Measurements from ENCODE around the gene SV2A.
"Not testable (repeated sequence)": the region's sequence is repeated elsewhere in the genome, so short reads cannot be mapped to it uniquely, and the experiment has no call there.

Gene SV2A, protein sequence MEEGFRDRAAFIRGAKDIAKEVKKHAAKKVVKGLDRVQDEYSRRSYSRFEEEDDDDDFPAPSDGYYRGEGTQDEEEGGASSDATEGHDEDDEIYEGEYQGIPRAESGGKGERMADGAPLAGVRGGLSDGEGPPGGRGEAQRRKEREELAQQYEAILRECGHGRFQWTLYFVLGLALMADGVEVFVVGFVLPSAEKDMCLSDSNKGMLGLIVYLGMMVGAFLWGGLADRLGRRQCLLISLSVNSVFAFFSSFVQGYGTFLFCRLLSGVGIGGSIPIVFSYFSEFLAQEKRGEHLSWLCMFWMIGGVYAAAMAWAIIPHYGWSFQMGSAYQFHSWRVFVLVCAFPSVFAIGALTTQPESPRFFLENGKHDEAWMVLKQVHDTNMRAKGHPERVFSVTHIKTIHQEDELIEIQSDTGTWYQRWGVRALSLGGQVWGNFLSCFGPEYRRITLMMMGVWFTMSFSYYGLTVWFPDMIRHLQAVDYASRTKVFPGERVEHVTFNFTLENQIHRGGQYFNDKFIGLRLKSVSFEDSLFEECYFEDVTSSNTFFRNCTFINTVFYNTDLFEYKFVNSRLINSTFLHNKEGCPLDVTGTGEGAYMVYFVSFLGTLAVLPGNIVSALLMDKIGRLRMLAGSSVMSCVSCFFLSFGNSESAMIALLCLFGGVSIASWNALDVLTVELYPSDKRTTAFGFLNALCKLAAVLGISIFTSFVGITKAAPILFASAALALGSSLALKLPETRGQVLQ

DNA sequence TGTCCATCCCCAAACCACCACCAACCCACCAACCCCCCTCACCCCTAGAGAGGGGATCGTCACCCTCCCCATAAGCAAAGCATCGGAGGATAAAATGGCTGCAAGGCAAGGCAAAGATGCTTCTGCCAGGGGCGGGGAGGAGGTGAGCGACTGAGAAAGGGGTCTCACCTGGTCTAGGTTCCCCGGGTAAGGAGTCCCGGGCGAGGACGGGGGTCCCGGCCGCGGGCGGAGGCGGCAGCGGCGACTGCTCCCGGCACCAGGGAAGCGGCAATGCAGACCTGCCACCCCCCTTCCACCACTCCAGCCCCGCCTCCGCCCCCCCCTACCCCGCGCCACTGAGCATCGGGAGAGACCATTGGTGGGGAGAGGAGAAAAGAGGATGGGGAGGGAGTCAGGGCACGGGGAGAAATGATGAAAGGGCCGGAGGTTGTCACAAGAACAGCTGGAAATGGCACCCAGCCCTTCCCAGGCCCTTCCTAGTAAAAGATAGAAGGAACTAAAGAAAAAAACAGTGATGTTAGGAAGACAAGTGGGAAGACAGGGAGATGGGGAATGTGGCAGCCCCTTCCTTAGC lies at the start of gene SV2A:
Gene SV2A (minus strand): TSS at position 274 of the 574 bp plus-strand sequence. CDS start 4,004 bp downstream, outside the sequence.
- no peaks in the 10 kb centered on the region for H3K9me3 ChIP-seq (ENCODE audit: low read length)
- H3K4me1 ChIP-seq (ENCODE audit: insufficient read depth, low read length): peaks cover 19% of the 10 kb centered on the region
- H2AFZ ChIP-seq (ENCODE audit: low read depth, low read length): peak within 1 kb of the TSS; percentile 68
- H3K4me3 ChIP-seq (ENCODE audit: low read length): peak within 1 kb of the TSS; percentile 64
- H3K36me3 ChIP-seq (ENCODE audit: insufficient read depth, low read length): peaks cover 13% of the 10 kb centered on the region
- no peaks in the 10 kb centered on the region for H3K27me3 ChIP-seq (ENCODE audit: insufficient read depth, low read length)

DNA sequence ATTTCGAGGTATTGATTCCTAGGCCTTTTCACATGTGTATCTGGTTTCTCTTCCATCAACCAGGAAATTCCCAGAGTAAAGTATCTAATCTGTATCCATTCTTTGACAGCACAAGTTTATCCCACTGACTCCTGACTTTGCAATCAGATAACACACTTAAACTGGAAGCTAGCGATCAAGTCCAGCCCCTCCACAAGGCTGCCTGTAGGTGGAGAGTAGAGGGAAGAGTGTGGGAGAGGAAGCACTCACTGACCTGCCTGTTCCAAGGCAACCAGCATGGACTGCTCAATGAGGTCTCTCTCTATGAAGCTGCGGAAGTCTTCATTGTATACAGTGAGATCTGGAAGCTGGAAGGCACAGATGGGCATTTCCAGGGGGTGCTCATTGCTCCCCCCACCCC lies 49.4 kb upstream of the SV2A start:
- peaks cover 57% of the 10 kb centered on the region for H3K36me3 ChIP-seq (ENCODE audit: insufficient read depth, low read length)
- H3K9me3 ChIP-seq (ENCODE audit: low read length): no peaks in the 10 kb centered on the region
- no peak overlapping the region for H3K4me3 ChIP-seq (ENCODE audit: low read length)
- no peaks in the 10 kb centered on the region for H3K4me1 ChIP-seq (ENCODE audit: insufficient read depth, low read length)
- H3K27me3 ChIP-seq (ENCODE audit: insufficient read depth, low read length): no peaks in the 10 kb centered on the region
- no peak overlapping the region for H2AFZ ChIP-seq (ENCODE audit: low read depth, low read length)

DNA sequence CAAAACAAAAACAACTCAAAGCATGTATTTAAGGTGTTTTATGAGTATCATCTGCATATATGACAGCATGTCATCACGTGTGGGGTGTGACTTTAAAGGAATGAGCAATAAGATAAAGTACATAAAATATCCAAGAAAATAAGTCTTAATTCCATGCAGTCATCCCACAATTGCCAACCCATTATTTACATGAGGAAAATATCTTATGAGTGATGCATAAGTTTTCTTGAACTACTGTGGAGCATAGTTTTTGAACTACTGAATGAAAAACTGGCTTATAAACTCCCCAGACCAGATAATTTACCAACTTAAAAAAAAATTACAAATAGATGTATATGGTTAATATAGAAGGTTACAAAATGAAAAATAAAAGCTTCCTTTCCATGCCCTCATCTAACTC lies 48.8 kb upstream of the SV2A start:
- Histone ChIP-seq H3K27me3 (ENCODE audit: insufficient read depth, low read length) (no peaks in the 10 kb centered on the region), H3K9me3 (ENCODE audit: low read length) (no peaks in the 10 kb centered on the region), H3K4me1 (ENCODE audit: insufficient read depth, low read length) (no peaks in the 10 kb centered on the region), H3K4me3 (ENCODE audit: low read length) (no peak overlapping the region), H2AFZ (ENCODE audit: low read depth, low read length) (no peak overlapping the region), H3K36me3 (ENCODE audit: insufficient read depth, low read length) (peaks cover 54% of the 10 kb centered on the region)

DNA sequence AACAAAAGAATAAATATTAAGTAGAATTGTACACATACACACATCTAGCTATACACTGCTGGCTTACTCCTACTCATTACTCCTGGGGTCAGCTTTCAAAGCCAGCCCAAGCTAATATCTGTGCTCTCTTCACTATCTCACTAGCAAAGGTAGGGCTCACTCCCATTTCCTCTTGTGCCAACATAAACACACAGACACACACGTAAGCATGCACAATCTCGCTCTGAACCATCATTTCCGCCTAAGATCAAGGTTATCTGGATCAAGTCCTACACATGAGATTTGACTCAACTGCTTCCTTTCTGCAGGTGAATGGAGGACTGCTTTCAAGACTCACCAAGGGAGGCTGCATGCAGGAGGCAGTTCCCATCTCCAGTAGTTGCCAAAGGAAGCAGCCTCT lies 47.8 kb upstream of the SV2A start:
- H3K9me3 ChIP-seq (ENCODE audit: low read length): no peaks in the 10 kb centered on the region
- no peak overlapping the region for H2AFZ ChIP-seq (ENCODE audit: low read depth, low read length)
- H3K36me3 ChIP-seq (ENCODE audit: insufficient read depth, low read length): peaks cover 51% of the 10 kb centered on the region
- H3K4me1 ChIP-seq (ENCODE audit: insufficient read depth, low read length): no peaks in the 10 kb centered on the region
- H3K4me3 ChIP-seq (ENCODE audit: low read length): no peak overlapping the region
- no peaks in the 10 kb centered on the region for H3K27me3 ChIP-seq (ENCODE audit: insufficient read depth, low read length)

DNA sequence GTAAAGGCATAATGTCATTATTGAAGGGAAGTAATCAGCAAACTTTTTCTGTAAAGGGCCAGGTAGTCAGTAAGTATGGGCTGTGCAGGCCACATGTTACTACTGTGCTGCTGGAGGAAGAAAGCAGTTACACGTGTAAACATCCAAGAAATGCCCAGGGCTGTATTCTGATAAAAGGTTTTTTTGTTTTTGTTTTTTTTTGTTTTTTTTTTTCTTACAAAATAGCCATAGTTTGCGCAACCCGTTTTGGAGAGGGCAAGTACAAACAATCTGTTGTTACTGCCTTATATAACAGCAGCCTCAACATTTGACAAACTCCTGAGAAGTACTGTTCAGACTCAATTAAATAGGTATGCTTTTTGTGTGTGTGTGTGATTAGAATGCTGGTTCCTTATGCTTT lies 45.7 kb upstream of the SV2A start:
- Histone ChIP-seq H3K36me3 (ENCODE audit: insufficient read depth, low read length) (peaks cover 55% of the 10 kb centered on the region), H3K4me3 (ENCODE audit: low read length) (no peak overlapping the region), H3K27me3 (ENCODE audit: insufficient read depth, low read length) (no peaks in the 10 kb centered on the region), H3K4me1 (ENCODE audit: insufficient read depth, low read length) (no peaks in the 10 kb centered on the region), H2AFZ (ENCODE audit: low read depth, low read length) (no peak overlapping the region), H3K9me3 (ENCODE audit: low read length) (peaks cover 7% of the 10 kb centered on the region)

DNA sequence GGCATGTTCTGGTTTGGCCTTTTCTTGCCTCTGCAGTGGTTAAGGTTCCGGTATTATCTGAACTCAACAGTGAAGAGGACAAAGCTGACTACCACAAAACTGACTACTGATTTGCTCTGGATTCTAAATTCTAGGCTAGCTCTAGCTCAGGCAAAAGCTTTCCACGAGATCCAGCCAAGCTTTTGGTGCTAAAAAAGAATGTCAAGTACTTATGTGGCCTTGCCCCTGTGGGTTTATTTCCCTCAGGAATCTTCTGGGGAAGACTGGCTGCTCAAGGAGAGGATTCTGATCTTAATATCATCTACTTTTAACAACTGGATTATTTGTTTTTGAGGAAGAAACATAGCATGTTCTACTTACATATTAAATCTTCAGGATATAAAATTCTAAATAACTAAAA lies 45.1 kb upstream of the SV2A start:
- Histone ChIP-seq H2AFZ (ENCODE audit: low read depth, low read length) (no peak overlapping the region), H3K9me3 (ENCODE audit: low read length) (peaks cover 11% of the 10 kb centered on the region), H3K4me1 (ENCODE audit: insufficient read depth, low read length) (no peaks in the 10 kb centered on the region), H3K27me3 (ENCODE audit: insufficient read depth, low read length) (no peaks in the 10 kb centered on the region), H3K36me3 (ENCODE audit: insufficient read depth, low read length) (peaks cover 59% of the 10 kb centered on the region), H3K4me3 (ENCODE audit: low read length) (no peak overlapping the region)

DNA sequence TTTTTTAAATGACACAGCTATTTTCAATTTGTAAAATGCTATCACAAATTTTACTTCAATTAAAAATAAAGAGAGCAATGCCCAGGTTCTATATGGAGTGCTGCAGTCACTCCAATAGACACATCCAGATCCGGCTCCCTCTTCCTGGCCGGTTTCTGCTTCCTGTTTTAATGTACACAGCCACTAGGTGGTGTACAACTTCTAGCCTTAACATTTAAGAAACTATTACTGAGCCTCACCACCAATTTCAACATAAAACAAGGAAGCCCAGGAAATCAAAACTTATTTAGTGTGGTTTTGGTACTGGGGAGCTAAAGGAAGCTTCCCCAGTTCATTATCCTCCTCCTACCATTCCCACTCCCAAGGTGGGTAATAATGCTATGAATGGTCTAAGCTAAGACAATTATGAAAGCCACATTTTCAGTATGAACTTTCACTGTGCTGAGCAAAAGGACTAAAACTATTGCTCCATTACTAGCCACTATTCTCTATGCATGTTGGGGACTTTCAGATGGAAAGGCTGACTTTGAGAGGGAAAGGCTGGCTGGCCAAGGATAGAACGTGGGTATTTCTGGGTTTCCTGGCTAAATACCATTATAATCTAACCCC lies 44.5 kb upstream of the SV2A start:
- Histone ChIP-seq H3K36me3 (ENCODE audit: insufficient read depth, low read length) (peaks cover 58% of the 10 kb centered on the region), H3K9me3 (ENCODE audit: low read length) (peaks cover 13% of the 10 kb centered on the region), H3K27me3 (ENCODE audit: insufficient read depth, low read length) (no peaks in the 10 kb centered on the region), H2AFZ (ENCODE audit: low read depth, low read length) (no peak overlapping the region), H3K4me3 (ENCODE audit: low read length) (no peak overlapping the region), H3K4me1 (ENCODE audit: insufficient read depth, low read length) (no peaks in the 10 kb centered on the region)

DNA sequence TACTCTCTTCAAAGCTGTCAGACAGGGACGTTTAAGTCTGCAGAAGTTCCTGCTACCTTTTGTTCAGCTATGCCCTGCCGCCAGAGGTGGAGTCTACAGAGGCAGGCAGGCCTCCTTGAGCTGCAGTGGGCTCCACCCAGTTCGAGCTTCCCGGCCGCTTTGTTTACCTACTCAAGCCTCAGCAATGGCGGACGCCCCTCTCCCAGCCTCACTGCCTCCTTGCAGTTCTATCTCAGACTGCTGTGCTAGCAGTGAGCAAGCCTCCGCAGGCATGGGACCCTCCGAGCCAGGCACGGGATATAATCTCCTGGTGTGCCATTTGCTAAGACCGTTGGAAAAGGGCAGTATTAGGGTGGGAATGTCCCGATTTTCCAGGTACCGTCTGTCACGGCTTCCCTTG lies 39.9 kb upstream of the SV2A start:
- H2AFZ ChIP-seq (ENCODE audit: low read depth, low read length); H3K4me3 ChIP-seq (ENCODE audit: low read length); H3K4me1 ChIP-seq (ENCODE audit: insufficient read depth, low read length); H3K27me3 ChIP-seq (ENCODE audit: insufficient read depth, low read length): not testable (repeated sequence)
- Histone ChIP-seq H3K36me3 (ENCODE audit: insufficient read depth, low read length) (peaks cover 32% of the 10 kb centered on the region), H3K9me3 (ENCODE audit: low read length) (peaks cover 13% of the 10 kb centered on the region)

DNA sequence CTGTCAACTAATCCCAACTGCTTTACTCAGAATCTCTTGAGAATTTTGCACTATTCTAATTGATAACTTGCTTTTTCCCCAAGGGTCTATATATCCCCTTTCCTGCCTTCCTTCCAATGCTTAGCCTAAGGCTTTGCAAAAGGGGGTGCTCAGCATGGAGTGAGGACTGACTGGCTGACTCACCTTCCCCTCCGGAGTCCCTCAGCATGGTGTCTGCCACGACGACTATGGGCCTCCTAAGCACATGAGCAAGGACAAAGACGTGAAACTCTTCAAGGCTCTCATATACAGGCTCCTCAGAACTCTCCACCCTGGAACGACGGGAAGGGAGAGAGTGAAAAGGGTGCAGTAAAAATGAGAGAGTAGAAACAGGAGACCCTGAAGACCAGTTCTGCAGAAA lies 32.3 kb upstream of the SV2A start:
- H3K9me3 ChIP-seq (ENCODE audit: low read length): no peaks in the 10 kb centered on the region
- no peak overlapping the region for H2AFZ ChIP-seq (ENCODE audit: low read depth, low read length)
- H3K36me3 ChIP-seq (ENCODE audit: insufficient read depth, low read length): peaks cover 47% of the 10 kb centered on the region
- no peaks in the 10 kb centered on the region for H3K27me3 ChIP-seq (ENCODE audit: insufficient read depth, low read length)
- H3K4me1 ChIP-seq (ENCODE audit: insufficient read depth, low read length): no peaks in the 10 kb centered on the region
- H3K4me3 ChIP-seq (ENCODE audit: low read length): no peak overlapping the region

DNA sequence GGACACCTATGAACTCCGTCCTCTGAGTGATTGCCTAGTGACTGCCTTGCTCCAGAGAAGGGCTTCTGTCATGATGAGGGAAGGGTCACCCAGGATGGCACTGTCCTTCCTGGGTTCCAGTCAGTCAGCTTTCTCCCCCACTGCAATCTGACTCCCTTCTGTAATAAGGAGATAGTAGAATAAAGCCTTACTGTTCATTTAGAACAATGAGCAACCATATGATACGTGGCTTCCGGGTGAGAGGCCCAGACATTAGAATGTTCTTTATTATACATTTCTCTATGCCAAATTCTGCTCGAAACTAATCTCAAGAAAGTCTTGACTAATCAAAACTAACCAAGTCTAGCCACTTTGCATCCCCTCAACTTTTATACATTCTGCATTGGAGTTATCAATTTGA lies 27.6 kb upstream of the SV2A start:
- peaks cover 57% of the 10 kb centered on the region for H3K36me3 ChIP-seq (ENCODE audit: insufficient read depth, low read length)

DNA sequence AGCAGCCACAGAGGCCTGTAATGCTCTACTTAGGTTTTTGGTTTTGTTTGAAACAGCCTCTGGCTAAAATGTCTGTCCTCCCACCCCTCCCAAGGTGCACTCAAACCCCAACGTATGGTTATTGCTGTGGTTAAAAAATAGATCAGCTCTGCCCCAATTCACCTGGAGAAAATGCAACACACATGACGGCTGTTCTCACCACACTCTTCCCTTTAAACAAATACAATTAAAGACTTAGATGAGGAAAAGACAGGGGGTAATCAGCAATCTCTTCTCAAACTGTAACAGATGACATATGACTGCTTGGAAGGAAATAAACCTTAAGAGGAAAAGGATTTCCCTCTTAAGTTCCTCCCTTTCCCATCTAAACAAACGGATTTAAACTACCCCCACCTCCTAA lies 25.2 kb upstream of the SV2A start:
- Histone ChIP-seq H3K27me3 (ENCODE audit: insufficient read depth, low read length) (no peaks in the 10 kb centered on the region), H3K9me3 (ENCODE audit: low read length) (no peaks in the 10 kb centered on the region), H3K36me3 (ENCODE audit: insufficient read depth, low read length) (peaks cover 37% of the 10 kb centered on the region), H3K4me1 (ENCODE audit: insufficient read depth, low read length) (peaks cover 11% of the 10 kb centered on the region), H2AFZ (ENCODE audit: low read depth, low read length) (no peak overlapping the region), H3K4me3 (ENCODE audit: low read length) (no peak overlapping the region)

More for the DNA sequence above, 27.6 kb upstream of the SV2A start:
- no peaks in the 10 kb centered on the region for H3K9me3 ChIP-seq (ENCODE audit: low read length)
- no peak overlapping the region for H2AFZ ChIP-seq (ENCODE audit: low read depth, low read length)
- H3K4me1 ChIP-seq (ENCODE audit: insufficient read depth, low read length): peaks cover 5% of the 10 kb centered on the region
- no peak overlapping the region for H3K4me3 ChIP-seq (ENCODE audit: low read length)
- no peaks in the 10 kb centered on the region for H3K27me3 ChIP-seq (ENCODE audit: insufficient read depth, low read length)

DNA sequence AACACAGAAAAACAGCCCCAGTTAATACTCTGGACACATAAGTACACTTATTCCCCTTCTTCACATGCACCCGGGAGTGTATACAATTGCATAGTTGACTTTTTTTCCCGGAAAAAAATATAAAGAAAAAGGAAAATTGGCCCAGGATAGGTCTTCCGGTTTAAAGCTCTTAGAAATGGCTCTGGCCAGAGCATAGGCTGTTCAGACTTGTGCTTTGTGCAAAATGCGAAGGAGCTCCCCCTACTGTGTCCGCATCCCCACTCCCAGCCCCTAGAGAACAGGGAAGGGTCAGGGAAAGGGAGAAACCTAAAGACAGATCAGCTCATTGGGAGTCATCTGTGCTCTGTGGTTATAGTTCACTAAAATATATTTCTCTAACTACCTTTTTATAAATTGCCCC lies 24.6 kb upstream of the SV2A start:
- peaks cover 30% of the 10 kb centered on the region for H3K36me3 ChIP-seq (ENCODE audit: insufficient read depth, low read length)
- no peak overlapping the region for H3K4me3 ChIP-seq (ENCODE audit: low read length)
- H2AFZ ChIP-seq (ENCODE audit: low read depth, low read length): no peak overlapping the region

DNA sequence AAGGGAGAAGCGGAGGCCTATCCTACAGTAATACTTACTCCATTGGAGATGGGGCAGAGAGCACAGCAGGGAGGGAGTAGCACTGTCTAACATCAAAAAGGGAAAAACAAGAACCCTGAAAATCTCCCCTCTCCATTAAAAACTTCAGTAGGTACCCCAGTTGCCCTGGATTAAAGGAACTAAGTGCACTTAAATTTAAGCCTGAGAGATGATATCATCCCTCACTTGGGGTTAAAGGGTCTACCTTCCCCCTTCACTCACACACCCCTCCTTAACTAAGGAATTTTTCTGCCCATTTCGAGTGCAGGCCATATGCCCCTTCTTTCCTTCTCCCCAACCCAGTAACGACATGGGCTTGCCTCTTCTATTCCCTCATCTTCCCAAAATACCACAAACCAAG lies 22.8 kb upstream of the SV2A start:
- H3K4me3 ChIP-seq (ENCODE audit: low read length): no peak overlapping the region
- H3K36me3 ChIP-seq (ENCODE audit: insufficient read depth, low read length): peaks cover 24% of the 10 kb centered on the region
- H3K4me1 ChIP-seq (ENCODE audit: insufficient read depth, low read length): peaks cover 18% of the 10 kb centered on the region
- no peaks in the 10 kb centered on the region for H3K27me3 ChIP-seq (ENCODE audit: insufficient read depth, low read length)
- H2AFZ ChIP-seq (ENCODE audit: low read depth, low read length): no peak overlapping the region
- no peaks in the 10 kb centered on the region for H3K9me3 ChIP-seq (ENCODE audit: low read length)

More for the DNA sequence above, 24.6 kb upstream of the SV2A start:
- Histone ChIP-seq H3K9me3 (ENCODE audit: low read length) (no peaks in the 10 kb centered on the region), H3K4me1 (ENCODE audit: insufficient read depth, low read length) (peaks cover 14% of the 10 kb centered on the region), H3K27me3 (ENCODE audit: insufficient read depth, low read length) (no peaks in the 10 kb centered on the region)

Data from neuron (in vitro differentiated cells).